ENCODE measurements around the gene MLLT3.

Gene MLLT3

GRCh38 chr9:20566401-20566800, 55.9 kb downstream of the MLLT3 start:
- Histone ChIP-seq H3K36me3 (ENCODE audit: insufficient read depth, low read depth, low read length) (no peaks in the 10 kb centered on the region), H3K4me1 (ENCODE audit: insufficient read depth, low read length) (no peaks in the 10 kb centered on the region), H3K27ac (ENCODE audit: low read length) (no peak overlapping the region), H3K9ac (ENCODE audit: low read depth, low read length) (no peak overlapping the region), H3K9me3 (ENCODE audit: insufficient read depth, low read depth, low read length) (no peaks in the 10 kb centered on the region), H3K4me3 (ENCODE audit: low read length) (no peak overlapping the region), H3K27me3 (ENCODE audit: insufficient read depth, low read length) (no peaks in the 10 kb centered on the region)

DNA sequence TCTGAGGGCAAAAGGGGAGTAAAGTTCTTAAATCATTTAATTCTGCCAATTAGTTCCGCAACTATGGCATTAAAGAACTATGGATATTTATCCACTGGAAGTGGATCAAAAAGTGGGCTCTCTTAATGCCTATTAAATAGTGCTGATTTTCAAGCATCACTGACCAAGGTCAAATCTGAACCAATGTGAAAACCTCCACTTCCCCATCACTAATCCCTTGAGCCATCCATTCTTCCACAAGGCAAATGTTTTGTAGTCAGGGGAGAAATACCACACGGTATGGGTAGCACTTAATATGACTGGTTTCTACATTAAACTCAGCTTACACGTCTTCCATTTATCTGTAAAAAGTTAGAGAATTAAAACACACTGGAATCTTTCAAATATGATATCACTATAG, 57.6 kb downstream of the MLLT3 start:
- Histone ChIP-seq H3K9ac (ENCODE audit: low read depth, low read length) (no peak overlapping the region), H3K4me1 (ENCODE audit: insufficient read depth, low read length) (0 out of 2 replicates have a peak, but pooled peaks cover under 1% of the 10 kb centered on the region), H3K9me3 (ENCODE audit: insufficient read depth, low read depth, low read length) (no peaks in the 10 kb centered on the region), H3K27me3 (ENCODE audit: insufficient read depth, low read length) (no peaks in the 10 kb centered on the region), H3K4me3 (ENCODE audit: low read length) (no peak overlapping the region), H3K36me3 (ENCODE audit: insufficient read depth, low read depth, low read length) (no peaks in the 10 kb centered on the region), H3K27ac (ENCODE audit: low read length) (no peak overlapping the region)

GRCh38 chr9:20563917-20564316, 58.4 kb downstream of the MLLT3 start:
- Histone ChIP-seq H3K27ac (ENCODE audit: low read length) (no peak overlapping the region), H3K9me3 (ENCODE audit: insufficient read depth, low read depth, low read length) (no peaks in the 10 kb centered on the region), H3K27me3 (ENCODE audit: insufficient read depth, low read length) (no peaks in the 10 kb centered on the region), H3K9ac (ENCODE audit: low read depth, low read length) (no peak overlapping the region), H3K4me3 (ENCODE audit: low read length) (no peak overlapping the region), H3K36me3 (ENCODE audit: insufficient read depth, low read depth, low read length) (no peaks in the 10 kb centered on the region), H3K4me1 (ENCODE audit: insufficient read depth, low read length) (peaks cover 6% of the 10 kb centered on the region; the same call in 1 of the 2 replicates)

DNA sequence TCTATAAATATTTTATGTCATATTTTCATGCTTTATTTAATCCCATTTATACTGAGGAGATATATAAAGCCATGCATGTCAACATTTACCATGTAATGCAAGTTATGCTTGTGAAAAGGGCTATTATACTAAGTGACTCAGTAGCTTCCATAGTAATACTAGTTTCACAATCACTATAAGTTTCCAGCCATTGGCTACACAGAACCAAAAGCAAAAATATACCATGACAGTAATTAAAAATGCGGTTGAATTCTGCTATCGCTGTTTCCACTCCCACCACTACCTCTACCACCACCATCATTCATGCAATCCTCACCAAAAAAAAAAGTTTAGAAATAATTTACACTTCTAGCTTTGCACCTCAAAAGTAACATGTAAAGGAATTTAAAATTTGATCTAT, 60.2 kb downstream of the MLLT3 start:
- Histone ChIP-seq H3K4me1 (ENCODE audit: insufficient read depth, low read length) (peaks cover 17% of the 10 kb centered on the region; the same call in 1 of the 2 replicates), H3K27me3 (ENCODE audit: insufficient read depth, low read length) (no peaks in the 10 kb centered on the region), H3K27ac (ENCODE audit: low read length) (no peak overlapping the region), H3K9me3 (ENCODE audit: insufficient read depth, low read depth, low read length) (no peaks in the 10 kb centered on the region), H3K36me3 (ENCODE audit: insufficient read depth, low read depth, low read length) (no peaks in the 10 kb centered on the region), H3K4me3 (ENCODE audit: low read length) (no peak overlapping the region), H3K9ac (ENCODE audit: low read depth, low read length) (no peak overlapping the region)

- Histone ChIP-seq H3K9me3 (ENCODE audit: insufficient read depth, low read depth, low read length) (no peaks in the 10 kb centered on the region), H3K4me1 (ENCODE audit: insufficient read depth, low read length) (peaks cover 17% of the 10 kb centered on the region; the same call in 1 of the 2 replicates), H3K27me3 (ENCODE audit: insufficient read depth, low read length) (no peaks in the 10 kb centered on the region), H3K4me3 (ENCODE audit: low read length) (no peak overlapping the region), H3K36me3 (ENCODE audit: insufficient read depth, low read depth, low read length) (no peaks in the 10 kb centered on the region), H3K27ac (ENCODE audit: low read length) (no peak overlapping the region), H3K9ac (ENCODE audit: low read depth, low read length) (no peak overlapping the region)
These were observed 60.8 kb downstream of the MLLT3 start for GRCh38 chr9:20561531-20561930.

- Histone ChIP-seq H3K4me1 (ENCODE audit: insufficient read depth, low read length) (peaks cover 17% of the 10 kb centered on the region; the same call in 1 of the 2 replicates), H3K4me3 (ENCODE audit: low read length) (no peak overlapping the region), H3K9ac (ENCODE audit: low read depth, low read length) (no peak overlapping the region), H3K27me3 (ENCODE audit: insufficient read depth, low read length) (no peaks in the 10 kb centered on the region), H3K9me3 (ENCODE audit: insufficient read depth, low read depth, low read length) (no peaks in the 10 kb centered on the region), H3K36me3 (ENCODE audit: insufficient read depth, low read depth, low read length) (no peaks in the 10 kb centered on the region), H3K27ac (ENCODE audit: low read length) (no peak overlapping the region)
These were observed 62.9 kb downstream of the MLLT3 start for GRCh38 chr9:20559231-20559890.

DNA sequence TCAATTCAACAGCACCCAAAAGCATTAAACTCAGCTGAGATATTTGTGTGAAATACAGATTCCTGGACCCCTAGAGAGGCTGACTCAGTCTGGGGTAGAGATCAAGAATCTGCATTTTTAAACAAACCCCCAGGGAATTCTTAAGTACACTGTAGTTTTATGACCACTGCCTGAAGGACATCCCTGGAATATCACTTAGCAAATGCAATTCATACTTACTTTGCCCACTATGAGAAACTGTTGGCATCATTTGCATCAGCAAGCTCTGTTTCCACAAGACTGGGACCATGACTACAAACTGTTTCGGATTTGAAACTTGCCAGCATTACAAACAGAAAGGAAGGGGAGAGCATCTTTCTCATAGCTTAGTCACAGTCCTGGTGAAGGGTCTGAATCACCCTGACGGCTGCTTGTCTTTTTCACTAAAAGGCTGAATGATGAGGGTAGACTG, 63.7 kb downstream of the MLLT3 start:
- Histone ChIP-seq H3K4me3 (ENCODE audit: low read length) (no peak overlapping the region), H3K9ac (ENCODE audit: low read depth, low read length) (no peak overlapping the region), H3K4me1 (ENCODE audit: insufficient read depth, low read length) (peaks cover 17% of the 10 kb centered on the region; the same call in 1 of the 2 replicates), H3K27me3 (ENCODE audit: insufficient read depth, low read length) (no peaks in the 10 kb centered on the region), H3K27ac (ENCODE audit: low read length) (no peak overlapping the region), H3K36me3 (ENCODE audit: insufficient read depth, low read depth, low read length) (no peaks in the 10 kb centered on the region), H3K9me3 (ENCODE audit: insufficient read depth, low read depth, low read length) (no peaks in the 10 kb centered on the region)

GRCh38 chr9:20557890-20558565, 64.3 kb downstream of the MLLT3 start:
- Histone ChIP-seq H3K4me1 (ENCODE audit: insufficient read depth, low read length) (peaks cover 17% of the 10 kb centered on the region; the same call in 1 of the 2 replicates), H3K9ac (ENCODE audit: low read depth, low read length) (no peak overlapping the region), H3K36me3 (ENCODE audit: insufficient read depth, low read depth, low read length) (no peaks in the 10 kb centered on the region), H3K27me3 (ENCODE audit: insufficient read depth, low read length) (no peaks in the 10 kb centered on the region), H3K4me3 (ENCODE audit: low read length) (no peak overlapping the region), H3K9me3 (ENCODE audit: insufficient read depth, low read depth, low read length) (no peaks in the 10 kb centered on the region), H3K27ac (ENCODE audit: low read length) (no peak overlapping the region)

DNA sequence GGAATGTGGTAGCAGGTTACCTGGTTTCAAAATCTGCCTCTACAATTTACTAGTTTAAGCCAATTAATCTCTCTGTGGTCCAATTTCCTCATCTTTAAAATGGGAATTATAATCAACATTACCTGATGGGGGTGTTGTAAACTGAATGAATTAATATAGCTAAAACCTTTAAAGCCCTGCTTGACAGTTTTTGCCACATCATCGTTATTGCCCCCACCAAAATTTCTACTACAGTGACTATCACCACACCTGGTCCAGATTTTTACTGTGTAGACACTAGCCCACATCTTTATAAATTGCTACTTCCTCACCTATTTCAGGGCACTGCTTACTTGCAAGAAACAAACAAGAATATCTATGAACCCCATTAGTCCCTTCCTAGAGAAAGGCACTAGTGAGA, 65.0 kb downstream of the MLLT3 start:
- Histone ChIP-seq H3K36me3 (ENCODE audit: insufficient read depth, low read depth, low read length) (no peaks in the 10 kb centered on the region), H3K9me3 (ENCODE audit: insufficient read depth, low read depth, low read length) (no peaks in the 10 kb centered on the region), H3K4me3 (ENCODE audit: low read length) (no peak overlapping the region), H3K27me3 (ENCODE audit: insufficient read depth, low read length) (no peaks in the 10 kb centered on the region), H3K9ac (ENCODE audit: low read depth, low read length) (no peak overlapping the region), H3K27ac (ENCODE audit: low read length) (no peak overlapping the region), H3K4me1 (ENCODE audit: insufficient read depth, low read length) (peaks cover 17% of the 10 kb centered on the region; the same call in 1 of the 2 replicates)

DNA sequence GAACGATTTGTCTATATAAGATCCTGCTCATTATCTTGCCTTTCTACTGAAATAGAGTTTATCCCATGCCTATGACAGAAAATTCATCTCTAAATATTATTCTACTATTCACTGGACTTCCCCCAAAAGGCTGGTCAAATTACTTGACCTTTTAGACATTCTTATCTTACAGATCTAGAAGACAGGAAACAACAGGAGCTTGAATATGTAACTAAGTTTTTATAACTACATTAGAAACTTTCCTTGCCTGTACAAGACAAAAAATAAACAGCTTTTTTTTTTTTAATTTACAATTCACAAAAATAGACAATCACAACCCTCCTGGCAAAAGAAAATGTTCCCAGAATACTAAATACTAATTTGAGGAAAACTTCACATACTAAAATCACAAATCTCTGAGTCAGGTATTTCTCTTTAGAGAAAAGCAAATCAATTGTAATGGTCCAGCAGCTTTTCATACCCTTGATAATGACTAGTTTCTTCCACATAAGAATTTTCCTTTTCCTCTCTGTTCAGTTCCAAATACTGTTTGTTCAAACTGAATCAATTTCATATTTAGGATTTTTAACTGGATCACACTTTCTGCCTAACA, 68.6 kb downstream of the MLLT3 start:
- Histone ChIP-seq H3K4me1 (ENCODE audit: insufficient read depth, low read length) (peaks cover 15% of the 10 kb centered on the region; the same call in 1 of the 2 replicates), H3K36me3 (ENCODE audit: insufficient read depth, low read depth, low read length) (no peaks in the 10 kb centered on the region), H3K27me3 (ENCODE audit: insufficient read depth, low read length) (no peaks in the 10 kb centered on the region), H3K4me3 (ENCODE audit: low read length) (no peak overlapping the region), H3K27ac (ENCODE audit: low read length) (no peak overlapping the region), H3K9me3 (ENCODE audit: insufficient read depth, low read depth, low read length) (no peaks in the 10 kb centered on the region), H3K9ac (ENCODE audit: low read depth, low read length) (no peak overlapping the region)

DNA sequence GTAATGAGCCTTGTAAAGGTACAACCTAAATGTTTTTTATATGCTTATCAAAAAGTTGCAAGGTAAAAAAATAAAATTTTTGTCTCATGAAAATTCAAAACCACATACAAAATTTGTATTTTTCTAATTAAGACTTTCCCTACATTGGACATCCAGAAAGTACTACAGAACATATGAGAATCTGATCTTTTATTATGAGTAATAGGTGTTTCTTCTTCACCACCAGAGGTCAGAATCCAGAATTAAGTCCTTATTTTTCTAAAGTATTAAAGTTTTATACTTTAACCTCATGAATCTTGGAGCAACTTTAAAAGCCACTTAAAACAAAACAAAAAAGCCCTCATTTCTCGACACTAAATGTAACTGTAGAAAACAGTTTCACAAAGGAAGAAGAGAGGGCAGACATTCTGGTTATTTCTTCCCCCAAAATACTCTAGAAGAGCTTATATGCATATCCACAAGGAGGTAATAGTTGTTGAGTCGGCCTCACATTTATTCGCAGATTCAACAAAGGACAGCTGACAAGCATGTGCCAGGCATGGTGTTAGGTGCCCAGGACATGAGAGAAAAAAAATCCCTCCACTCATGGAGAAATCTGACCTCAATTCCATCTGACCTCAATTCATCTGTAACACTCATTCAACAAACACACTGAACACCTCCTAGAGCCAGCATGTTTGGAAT, 69.3 kb downstream of the MLLT3 start:
- no peak overlapping the region for H3K27ac ChIP-seq (ENCODE audit: low read length)
- no peaks in the 10 kb centered on the region for H3K27me3 ChIP-seq (ENCODE audit: insufficient read depth, low read length)
- H3K36me3 ChIP-seq (ENCODE audit: insufficient read depth, low read depth, low read length), result no peaks in the 10 kb centered on the region
- no peaks in the 10 kb centered on the region for H3K9me3 ChIP-seq (ENCODE audit: insufficient read depth, low read depth, low read length)
- H3K4me1 ChIP-seq (ENCODE audit: insufficient read depth, low read length), result peaks cover 11% of the 10 kb centered on the region; the same call in 1 of the 2 replicates
- no peak overlapping the region for H3K4me3 ChIP-seq (ENCODE audit: low read length)
- H3K9ac ChIP-seq (ENCODE audit: low read depth, low read length), result no peak overlapping the region
